Progenitor cell of endocrine pancreas (in vitro differentiated cells): ENCODE data around the gene SH3D19. TPM values are rescaled to one million over a fixed set of nuclear protein-coding genes. Genes with fewer than 3 reads are reported as not detected.

ENCODE experiments used
- DNase-seq: peaks from one replicate; pipeline ENCODE4 v3.0.0; 2021; ENCODE audit warnings: low spot score; ENCODE audit not compliant: unreplicated experiment
- H3K27ac Mint-ChIP-seq: 2 replicates; pipeline ENCODE4 v1.8.0; 2021; ENCODE audit warnings: mild to moderate bottlenecking, moderate library complexity, mixed read lengths
- H3K27me3 Mint-ChIP-seq: 2 replicates; pipeline ENCODE4 v1.8.0; 2021; ENCODE audit warnings: mixed read lengths
- H3K36me3 Mint-ChIP-seq: 2 replicates; pipeline ENCODE4 v1.8.0; 2022; ENCODE audit warnings: mixed read lengths; ENCODE audit not compliant: insufficient read depth
- H3K4me1 Mint-ChIP-seq: 2 replicates; pipeline ENCODE4 v1.8.0; 2021; ENCODE audit warnings: low read depth, mixed read lengths
- H3K4me3 Mint-ChIP-seq: 2 replicates; pipeline ENCODE4 v1.8.0; 2021; ENCODE audit warnings: low read depth, mild to moderate bottlenecking, moderate library complexity, mixed read lengths
- H3K9me3 Mint-ChIP-seq: 2 replicates; pipeline ENCODE4 v1.8.0; 2021; ENCODE audit warnings: low read depth, mixed read lengths
- CTCF ChIP-seq: fragments of 200-600 bp; sonication (generic); IDR thresholded peaks from one replicate; pipeline ENCODE4 v1.5.0; 2021; ENCODE audit warnings: antibody characterized with exemption, mild to moderate bottlenecking; ENCODE audit not compliant: unreplicated experiment
- total RNA-seq: library from RNA; stranded (reverse); gene quantifications from 2 replicates; pipeline ENCODE4 v1.2.1, GENCODE V29; 2021

The SH3D19 gene
- total RNA-seq, 1 donor from 2014 or later: 35.5 TPM

GRCh38 chr4:151117371-151117962 lies 207.9 kb downstream of the SH3D19 start:
- DNase-seq: peak; percentile 40
- TF ChIP-seq CTCF: peak; percentile 85
- Mint-ChIP-seq H3K36me3 (peaks cover 13% of the 10 kb centered on the region), H3K4me3 (no peak overlapping the region), H3K9me3 (no peaks in the 10 kb centered on the region), H3K27ac (peak overlapping the region; percentile 47), H3K4me1 (no peaks in the 10 kb centered on the region), H3K27me3 (no peaks in the 10 kb centered on the region)

- Mint-ChIP-seq H3K36me3 (peaks cover 8% of the 10 kb centered on the region), H3K4me3 (no peak overlapping the region), H3K27ac (no peak overlapping the region), H3K27me3 (no peaks in the 10 kb centered on the region), H3K4me1 (no peaks in the 10 kb centered on the region), H3K9me3 (no peaks in the 10 kb centered on the region)
- DNase-seq: no peak
- no peak for TF ChIP-seq CTCF
Measured at GRCh38 chr4:151114986-151115385, 210.4 kb downstream of the SH3D19 start.

- Mint-ChIP-seq H3K4me3 (no peak overlapping the region), H3K9me3 (no peaks in the 10 kb centered on the region), H3K27ac (peak overlapping the region; percentile 6), H3K4me1 (no peaks in the 10 kb centered on the region), H3K27me3 (no peaks in the 10 kb centered on the region), H3K36me3 (peaks cover 5% of the 10 kb centered on the region)
- no peak for DNase-seq
- TF ChIP-seq CTCF: no peak
Measured at GRCh38 chr4:151114338-151114737, 211.1 kb downstream of the SH3D19 start.

- Mint-ChIP-seq H3K36me3 (peaks cover 15% of the 10 kb centered on the region), H3K4me1 (no peaks in the 10 kb centered on the region), H3K9me3 (no peaks in the 10 kb centered on the region), H3K27ac (no peak overlapping the region), H3K27me3 (no peaks in the 10 kb centered on the region), H3K4me3 (no peak overlapping the region)
- no peak for DNase-seq
- TF ChIP-seq CTCF: no peak
Measured at GRCh38 chr4:151110236-151110635, 215.2 kb downstream of the SH3D19 start.

- TF ChIP-seq CTCF: no peak
- Mint-ChIP-seq H3K4me3 (no peak overlapping the region), H3K27me3 (no peaks in the 10 kb centered on the region), H3K27ac (no peak overlapping the region), H3K4me1 (peaks cover 6% of the 10 kb centered on the region), H3K9me3 (no peaks in the 10 kb centered on the region), H3K36me3 (peaks cover 27% of the 10 kb centered on the region)
- DNase-seq: no peak
Measured at GRCh38 chr4:151107063-151107462, 218.3 kb downstream of the SH3D19 start.
